Thyroid gland (tissue), 4 donors: ENCODE data around the gene DOCK2. TPM values are rescaled to one million over a fixed set of nuclear protein-coding genes. Genes with fewer than 3 reads are reported as not detected.
"Not testable (repeated sequence)": the region's sequence is repeated elsewhere in the genome, so short reads cannot be mapped to it uniquely, and the experiment has no call there.

Experiments
- DNase-seq, 2 donors: peaks; one replicate each; pipeline ENCODE4 v3.0.0-alpha.2; 2019
- H3K27ac ChIP-seq, 3 donors: fragments of 200-600 bp; sonication (generic); 1 replicate in 2 of 3; 2 replicates in 1 of 3; pipeline ENCODE4 v1.5.1; 2016 to 2019; ENCODE audit warnings: mild to moderate bottlenecking in 1 of 3, moderate library complexity in 1 of 3
- H3K27me3 ChIP-seq: fragments of 200-600 bp; sonication (generic); one replicate; pipeline ENCODE4 v1.5.1; 2019
- H3K36me3 ChIP-seq, 2 donors: fragments of 200-600 bp; sonication (generic); one replicate each; pipeline ENCODE4 v1.5.1; 2016 to 2019
- H3K4me1 ChIP-seq, 2 donors: fragments of 200-600 bp; sonication (generic); one replicate each; pipeline ENCODE4 v1.5.1; 2017 to 2019
- H3K4me3 ChIP-seq, 3 donors: fragments of 200-600 bp; sonication (generic); replicated peaks in 1 of 3; 1 replicate in 2 of 3; 2 replicates in 1 of 3; pipeline ENCODE4 v1.5.1; 2016; ENCODE audit warnings: mild to moderate bottlenecking in 1 of 3
- H3K9me3 ChIP-seq: fragments of 200-600 bp; sonication (generic); one replicate; pipeline ENCODE4 v1.5.1; 2017
- POLR2A ChIP-seq, 2 donors: fragments of 450-650 bp; IDR thresholded peaks; one replicate each; pipeline ENCODE4 v1.6.1; 2017; ENCODE audit warnings: antibody characterized with exemption in 2 of 2, mild to moderate bottlenecking in 2 of 2, moderate library complexity in 1 of 2
- WGBS, 2 donors: methylation state at CpG; one replicate each; pipeline ENCODE4 v1.1.5; 2017; 5-methylcytosine and 5-hydroxymethylcytosine counted together
- intact Hi-C: fragments of 100-400 bp; cut with DNase I; formaldehyde crosslinking; loops from one replicate; pipeline ENCODE4 v1.15.1; 2023
- total RNA-seq, 4 donors: library from RNA; depleted of rRNA; stranded (reverse); fragments of >200 nt; gene quantifications; one replicate each; pipeline ENCODE4 v1.2.3, GENCODE V29; 2016
- TF ChIP-seq, protein P1 (sequence below), 6 experiments: fragments of 200-600 bp in 3 of 6; fragments of 450-650 bp in 3 of 6; sonication (generic) in 3 of 6; IDR thresholded peaks; one replicate each; pipeline ENCODE4 v1.5.1; 2016 to 2019; ENCODE audit warnings: antibody characterized with exemption in 6 of 6, mild to moderate bottlenecking in 2 of 6, inconsistent platforms in 1 of 6, moderate library complexity in 1 of 6

Gene DOCK2
- total RNA-seq, 4 donors from 2014 or later = 4.3 to 14.1 (median 8.6) TPM

DNA sequence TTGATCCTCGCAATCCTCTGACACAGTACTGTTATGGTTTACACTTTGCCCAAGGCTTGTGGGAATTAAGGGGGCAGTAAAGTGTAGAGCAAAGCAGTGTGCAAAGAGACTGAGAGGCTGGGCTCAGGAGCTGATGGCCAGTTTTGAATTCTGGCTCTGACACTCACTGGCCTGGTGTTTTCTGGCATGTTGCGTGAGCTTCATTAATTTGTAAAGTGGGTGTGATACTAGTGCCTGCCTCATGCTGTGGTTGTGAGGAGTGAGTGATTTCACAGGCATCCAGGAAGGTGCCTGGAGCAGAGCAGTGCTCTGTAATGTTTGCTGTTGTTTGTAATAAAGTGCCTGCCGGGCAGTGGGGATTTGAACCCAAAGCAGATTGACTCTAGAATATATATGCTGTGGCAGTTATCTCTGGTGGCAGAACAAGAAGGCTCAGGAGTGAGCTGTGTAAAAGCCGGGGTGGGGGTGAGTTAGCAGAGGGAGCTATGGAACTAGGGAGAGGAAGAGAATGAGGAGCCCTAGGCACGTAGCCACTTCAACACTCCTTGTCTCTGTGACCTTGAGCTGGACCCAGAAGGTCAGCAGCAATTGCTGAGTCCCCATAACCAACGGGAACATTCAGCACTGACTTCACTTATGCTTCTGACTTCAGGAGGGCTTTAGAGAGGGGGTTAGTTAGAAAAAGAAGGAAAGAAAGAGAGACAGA lies 108.5 kb downstream of the DOCK2 start:
- Histone ChIP-seq H3K9me3 (no peaks in the 10 kb centered on the region), H3K36me3 (no peaks in the 10 kb centered on the region), H3K27ac (no peak overlapping the region), H3K27me3 (no peaks in the 10 kb centered on the region), H3K4me3 (no peak overlapping the region), H3K4me1 (peaks cover 0 to 17% of the 10 kb centered on the region in 2 donors)
- 76 to 77% methylated on average over 6 of the region's 6 CpGs for WGBS, 2 donors
- intact Hi-C loops = no loop called here
- no peak for DNase-seq
- TF ChIP-seq, protein P1, sequence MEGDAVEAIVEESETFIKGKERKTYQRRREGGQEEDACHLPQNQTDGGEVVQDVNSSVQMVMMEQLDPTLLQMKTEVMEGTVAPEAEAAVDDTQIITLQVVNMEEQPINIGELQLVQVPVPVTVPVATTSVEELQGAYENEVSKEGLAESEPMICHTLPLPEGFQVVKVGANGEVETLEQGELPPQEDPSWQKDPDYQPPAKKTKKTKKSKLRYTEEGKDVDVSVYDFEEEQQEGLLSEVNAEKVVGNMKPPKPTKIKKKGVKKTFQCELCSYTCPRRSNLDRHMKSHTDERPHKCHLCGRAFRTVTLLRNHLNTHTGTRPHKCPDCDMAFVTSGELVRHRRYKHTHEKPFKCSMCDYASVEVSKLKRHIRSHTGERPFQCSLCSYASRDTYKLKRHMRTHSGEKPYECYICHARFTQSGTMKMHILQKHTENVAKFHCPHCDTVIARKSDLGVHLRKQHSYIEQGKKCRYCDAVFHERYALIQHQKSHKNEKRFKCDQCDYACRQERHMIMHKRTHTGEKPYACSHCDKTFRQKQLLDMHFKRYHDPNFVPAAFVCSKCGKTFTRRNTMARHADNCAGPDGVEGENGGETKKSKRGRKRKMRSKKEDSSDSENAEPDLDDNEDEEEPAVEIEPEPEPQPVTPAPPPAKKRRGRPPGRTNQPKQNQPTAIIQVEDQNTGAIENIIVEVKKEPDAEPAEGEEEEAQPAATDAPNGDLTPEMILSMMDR (IDR thresholded peaks at IDR 0.05) = no peak
- no peak for TF ChIP-seq POLR2A (IDR thresholded peaks at IDR 0.05)

DNA sequence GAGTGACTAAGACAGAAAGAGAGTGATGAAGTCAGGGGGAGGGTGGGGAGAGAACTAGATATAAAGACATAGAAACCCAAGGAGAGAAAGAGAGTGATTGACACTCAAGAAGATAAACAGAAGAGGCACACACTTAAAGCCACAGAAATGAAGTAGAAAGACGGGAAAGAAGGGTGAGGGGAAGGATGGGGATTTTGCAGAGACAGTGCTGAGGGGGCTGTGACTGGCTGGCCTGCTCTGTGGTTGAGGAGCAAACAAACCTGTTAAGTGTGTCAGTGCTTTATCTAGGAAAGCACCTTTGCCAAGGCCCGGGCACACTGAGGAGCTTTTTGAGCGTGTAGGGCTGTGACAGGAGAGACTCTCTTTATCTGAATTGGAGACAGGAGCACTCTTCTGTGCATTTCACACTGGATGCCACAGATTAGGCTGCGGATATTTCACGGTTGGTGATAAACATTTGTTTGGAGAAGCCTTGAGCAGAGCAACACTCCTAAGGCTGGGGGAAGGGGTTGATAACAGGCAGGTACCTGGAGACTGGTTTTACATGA lies 109.1 kb downstream of the DOCK2 start:
- Histone ChIP-seq H3K27me3 (no peaks in the 10 kb centered on the region), H3K27ac (no peak overlapping the region), H3K36me3 (no peaks in the 10 kb centered on the region), H3K4me3 (no peak overlapping the region), H3K4me1 (peaks cover 0 to 17% of the 10 kb centered on the region in 2 donors), H3K9me3 (no peaks in the 10 kb centered on the region)
- TF ChIP-seq POLR2A (IDR thresholded peaks at IDR 0.05) = no peak
- TF ChIP-seq, protein P1 (IDR thresholded peaks at IDR 0.05) = no peak
- peak; percentile 30 to 33 for DNase-seq
- intact Hi-C loops = no loop called here
- WGBS, 2 donors = 28 to 43% methylated on average over 5 of the region's 5 CpGs

DNA sequence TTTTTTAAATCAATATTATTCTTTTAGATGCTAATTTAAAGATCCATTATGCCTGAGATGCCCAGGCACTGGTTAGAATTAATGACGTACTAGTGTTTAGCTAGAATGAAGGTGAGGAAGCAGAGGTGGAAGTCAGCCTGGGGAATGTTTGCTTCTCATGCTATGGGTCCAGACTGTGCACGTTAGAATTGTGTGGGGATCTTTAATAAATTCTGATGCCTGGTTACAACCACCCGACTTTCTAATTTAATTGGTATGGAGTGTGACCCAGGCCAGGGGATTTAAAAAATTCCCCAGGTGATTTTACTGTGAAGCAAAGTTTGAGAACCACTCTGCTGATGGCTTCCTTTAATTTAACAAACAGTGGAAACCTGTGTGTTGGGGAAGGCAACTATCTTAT lies 111.1 kb downstream of the DOCK2 start:
- no peaks in the 10 kb centered on the region for H3K9me3 ChIP-seq
- H3K4me3 ChIP-seq = no peak overlapping the region
- TF ChIP-seq POLR2A (IDR thresholded peaks at IDR 0.05) = no peak
- TF ChIP-seq, protein P1 (IDR thresholded peaks at IDR 0.05) = no peak
- DNase-seq = no peak
- 80 to 89% methylated on average over 3 of the region's 3 CpGs for WGBS, 2 donors
- H3K27me3 ChIP-seq = no peaks in the 10 kb centered on the region
- H3K4me1 ChIP-seq = peaks cover 0 to 17% of the 10 kb centered on the region in 2 donors
- H3K36me3 ChIP-seq = no peaks in the 10 kb centered on the region
- no peak overlapping the region for H3K27ac ChIP-seq
- intact Hi-C loops = no loop called here

DNA sequence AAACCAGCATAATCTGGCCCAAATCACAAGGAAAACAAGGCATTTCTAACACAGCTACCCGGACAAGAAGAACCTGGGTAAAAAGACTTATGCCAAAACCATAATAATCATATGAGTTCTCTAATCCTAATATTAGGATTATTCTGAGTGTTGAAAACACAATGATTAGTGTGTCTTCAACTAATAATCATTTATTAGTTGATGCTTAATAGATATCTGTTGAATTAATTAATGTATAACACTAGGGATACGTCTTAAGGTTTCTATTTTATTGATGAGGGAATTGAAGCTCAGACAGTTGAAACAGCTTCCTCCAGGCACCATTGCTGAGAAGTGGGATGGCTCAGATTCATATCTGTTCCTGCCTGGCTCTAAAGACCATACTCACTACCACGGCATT lies 112.2 kb downstream of the DOCK2 start:
- Histone ChIP-seq H3K27me3 (no peaks in the 10 kb centered on the region), H3K9me3 (no peaks in the 10 kb centered on the region), H3K4me1 (peaks cover 0 to 22% of the 10 kb centered on the region in 2 donors), H3K27ac (no peak overlapping the region), H3K4me3 (no peak overlapping the region), H3K36me3 (no peaks in the 10 kb centered on the region)
- DNase-seq = no peak
- TF ChIP-seq, protein P1 (IDR thresholded peaks at IDR 0.05) = no peak
- TF ChIP-seq POLR2A (IDR thresholded peaks at IDR 0.05) = no peak
- intact Hi-C loops = no loop called here
- 92 to 95% methylated on average over 3 of the region's 3 CpGs for WGBS, 2 donors

DNA sequence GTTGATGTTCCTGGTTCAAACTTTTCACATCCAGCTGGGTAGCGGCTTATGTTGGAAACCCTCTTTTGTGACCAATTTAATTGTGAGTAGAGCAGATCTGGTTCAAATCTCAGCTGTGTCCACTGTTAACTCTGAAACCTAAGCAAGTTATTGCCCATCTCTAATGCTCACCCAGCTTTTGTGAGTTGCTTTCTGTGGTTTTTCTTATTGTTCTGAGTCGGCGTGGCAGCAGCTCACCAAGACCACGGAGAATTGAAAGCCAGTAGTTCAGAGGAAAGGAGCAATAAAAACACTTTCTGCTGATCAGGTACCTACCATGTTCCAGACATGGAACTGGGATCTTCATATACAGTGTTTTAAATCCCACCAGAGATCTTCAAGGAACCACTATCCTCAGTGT lies 114.4 kb downstream of the DOCK2 start:
- 91 to 94% methylated on average over 4 of the region's 4 CpGs for WGBS, 2 donors
- Histone ChIP-seq H3K9me3 (no peaks in the 10 kb centered on the region), H3K27me3 (no peaks in the 10 kb centered on the region), H3K4me3 (no peak overlapping the region), H3K27ac (no peak overlapping the region), H3K36me3 (no peaks in the 10 kb centered on the region), H3K4me1 (peaks cover 0 to 8% of the 10 kb centered on the region in 2 donors)
- intact Hi-C loops = no loop called here
- no peak for TF ChIP-seq POLR2A (IDR thresholded peaks at IDR 0.05)
- TF ChIP-seq, protein P1 (IDR thresholded peaks at IDR 0.05) = no peak
- DNase-seq = no peak

DNA sequence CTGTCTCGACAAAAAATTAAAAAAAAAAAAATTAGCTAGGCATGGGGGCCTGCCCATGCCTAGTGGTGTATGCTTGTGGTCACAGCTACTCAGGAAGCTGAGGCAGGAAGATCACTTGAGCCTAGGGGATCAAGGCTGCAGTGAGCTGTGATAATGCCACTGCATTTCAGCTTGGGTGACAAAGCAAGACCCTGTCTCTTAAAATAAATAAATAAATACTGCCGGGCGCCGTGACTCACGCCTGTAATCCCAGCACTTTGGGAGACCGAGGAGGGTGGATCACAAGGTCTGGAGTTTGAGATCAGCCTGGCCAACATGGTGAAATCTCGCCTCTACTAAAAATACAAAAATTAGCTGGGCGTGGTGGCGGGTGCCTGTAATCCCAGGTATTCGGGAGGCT lies 115.5 kb downstream of the DOCK2 start:
- H3K27me3 ChIP-seq, H3K4me3 ChIP-seq, DNase-seq, H3K4me1 ChIP-seq, H3K36me3 ChIP-seq, H3K9me3 ChIP-seq, intact Hi-C loops, H3K27ac ChIP-seq: not testable (repeated sequence)
- 92 to 94% methylated on average over 10 of the region's 10 CpGs for WGBS, 2 donors
